Right renal cortex interstitium (tissue), 3 donors: ENCODE results near the gene PTPRD. TPM values are rescaled to one million over a fixed set of nuclear protein-coding genes. Genes with fewer than 3 reads are reported as not detected.

Experiments used
- DNase-seq, 3 donors: peaks; one replicate each; pipeline ENCODE4 v3.0.0-alpha.2; 2013; ENCODE audit warnings: low read depth in 3 of 3, low spot score in 2 of 3
- polyA plus RNA-seq, 3 donors: library from polyadenylated mRNA; unstranded; fragments of 120-200 nt; gene quantifications; one replicate each; pipeline ENCODE4 v1.2.1, GENCODE V29; 2013; ENCODE audit not compliant: insufficient read length in 3 of 3

The PTPRD gene
- polyA plus RNA-seq, 3 donors = 92.4 to 109 (median 101) TPM

DNA sequence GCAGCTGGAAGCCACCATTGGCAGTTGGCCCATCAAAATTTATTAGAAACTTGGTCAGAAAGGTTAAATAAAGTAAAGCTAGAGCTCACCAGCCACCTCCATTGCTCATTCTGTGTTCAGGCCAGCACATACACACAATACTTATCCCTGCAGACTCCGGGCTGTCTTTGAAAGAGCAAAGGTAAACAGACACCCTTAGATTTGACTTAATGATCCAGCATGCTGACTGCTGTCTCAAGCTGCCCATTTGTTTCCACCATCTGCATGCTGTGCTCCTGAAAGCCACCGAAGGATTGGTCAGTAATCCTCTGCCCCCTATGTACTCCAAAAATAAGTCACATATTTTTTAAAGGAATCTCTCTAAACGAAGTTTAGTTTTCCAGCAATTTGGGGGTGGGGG, 1753.4 kb downstream of the PTPRD start:
- no peak for DNase-seq

DNA sequence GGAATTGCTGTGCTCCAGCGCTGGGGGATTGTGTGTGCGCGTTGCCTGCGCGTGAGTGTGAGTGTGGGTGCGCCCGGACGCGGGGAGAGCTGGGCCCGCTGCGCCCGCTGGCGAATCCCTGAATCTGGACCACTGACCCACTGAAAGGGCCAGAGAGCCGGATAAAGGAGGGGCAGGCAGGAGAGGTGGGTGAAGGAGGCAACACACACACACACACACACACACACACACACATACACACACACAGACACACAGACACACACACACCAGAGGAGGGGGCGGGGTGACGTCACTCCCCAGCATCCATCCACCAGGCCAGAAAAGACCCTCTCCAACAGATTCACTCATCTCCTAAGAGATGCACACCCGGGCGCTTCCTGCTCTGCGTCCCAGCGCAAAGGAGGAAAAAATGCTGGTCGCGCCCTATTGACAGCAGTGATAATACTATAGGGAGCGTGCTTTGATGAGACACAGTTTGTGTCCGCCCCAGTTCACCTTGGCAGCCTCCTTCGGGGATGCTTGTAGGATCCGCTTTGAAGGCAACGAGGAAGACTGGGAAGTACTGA, 1754.1 kb downstream of the PTPRD start:
- DNase-seq = no peak

DNA sequence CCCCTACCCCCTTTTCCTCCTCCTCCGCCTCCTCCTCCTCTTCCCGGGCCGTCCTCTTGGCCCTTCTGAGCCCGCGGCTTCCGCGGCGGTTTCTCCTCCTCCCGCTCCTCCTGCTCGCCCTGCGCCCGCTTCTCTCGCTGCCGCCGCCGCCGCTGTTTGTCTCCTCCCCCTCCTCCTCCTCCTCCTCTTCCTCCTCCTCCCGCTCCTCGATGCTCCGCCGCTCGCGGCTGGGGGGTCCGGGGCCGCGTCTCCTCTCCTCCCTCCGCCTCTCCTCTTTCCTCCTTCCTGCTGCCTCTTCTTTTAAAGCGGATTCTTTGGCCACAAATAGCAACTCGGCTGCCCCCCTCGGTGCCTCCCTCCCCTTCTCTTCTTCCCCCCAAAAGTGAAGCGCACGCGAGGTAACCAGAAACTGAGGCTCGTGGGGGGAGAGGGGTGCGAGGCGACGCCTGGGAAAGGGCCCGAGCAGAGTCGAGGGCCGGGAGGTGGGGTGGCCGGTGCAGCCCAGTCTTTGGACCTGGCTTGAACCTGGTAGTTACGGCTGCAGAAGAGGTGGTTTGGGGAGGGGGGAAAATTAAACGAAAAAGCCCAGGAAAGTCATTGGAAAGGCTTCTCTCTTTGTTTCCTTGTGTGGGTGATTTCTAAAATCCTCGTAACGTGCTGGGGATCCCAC, 1754.7 kb downstream of the PTPRD start:
- DNase-seq = peak in 1 of 3 donors; percentile 57

DNA sequence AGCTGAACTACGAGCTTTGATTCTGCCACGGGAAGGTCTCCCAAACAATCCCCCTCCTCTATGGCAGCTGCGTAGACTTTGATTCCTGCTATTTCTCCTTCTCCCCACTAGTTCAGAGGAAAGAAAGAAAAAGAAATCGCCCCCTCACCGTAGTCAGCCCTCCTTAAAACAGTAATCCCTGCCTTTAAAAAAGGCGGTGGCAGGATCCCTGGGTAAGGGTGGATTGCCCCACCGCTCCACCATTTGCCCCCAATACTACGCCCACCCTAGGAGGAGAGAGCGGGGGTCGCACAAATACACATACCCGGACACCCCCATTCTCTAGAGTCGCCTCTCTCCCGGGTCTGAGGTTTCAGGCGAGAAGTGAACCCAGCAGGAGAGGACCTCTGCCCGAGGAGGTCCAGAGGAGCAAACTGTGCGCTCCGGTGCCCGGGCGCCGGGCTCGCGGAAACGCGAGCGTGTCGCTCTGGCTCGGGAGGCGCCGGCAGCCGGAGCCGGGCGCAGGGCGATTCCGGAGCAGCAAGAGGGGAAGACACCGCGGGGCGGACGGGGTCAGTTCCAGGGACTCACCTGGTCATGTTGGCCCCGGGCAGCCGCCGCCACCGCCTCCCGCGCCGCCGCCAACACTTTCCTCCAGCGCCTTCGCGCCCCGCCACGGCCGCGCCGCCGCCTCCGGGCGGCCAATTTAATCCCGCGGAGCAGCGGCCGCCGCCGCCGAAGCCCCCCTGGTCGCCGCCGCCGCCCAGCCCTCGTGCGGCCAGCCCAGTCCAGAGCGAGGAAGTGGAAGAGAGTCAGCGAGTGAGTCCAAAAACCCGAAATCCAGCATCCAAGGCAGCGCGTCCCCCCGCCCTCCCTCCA, 1755.5 kb downstream of the PTPRD start:
- DNase-seq = no peak

DNA sequence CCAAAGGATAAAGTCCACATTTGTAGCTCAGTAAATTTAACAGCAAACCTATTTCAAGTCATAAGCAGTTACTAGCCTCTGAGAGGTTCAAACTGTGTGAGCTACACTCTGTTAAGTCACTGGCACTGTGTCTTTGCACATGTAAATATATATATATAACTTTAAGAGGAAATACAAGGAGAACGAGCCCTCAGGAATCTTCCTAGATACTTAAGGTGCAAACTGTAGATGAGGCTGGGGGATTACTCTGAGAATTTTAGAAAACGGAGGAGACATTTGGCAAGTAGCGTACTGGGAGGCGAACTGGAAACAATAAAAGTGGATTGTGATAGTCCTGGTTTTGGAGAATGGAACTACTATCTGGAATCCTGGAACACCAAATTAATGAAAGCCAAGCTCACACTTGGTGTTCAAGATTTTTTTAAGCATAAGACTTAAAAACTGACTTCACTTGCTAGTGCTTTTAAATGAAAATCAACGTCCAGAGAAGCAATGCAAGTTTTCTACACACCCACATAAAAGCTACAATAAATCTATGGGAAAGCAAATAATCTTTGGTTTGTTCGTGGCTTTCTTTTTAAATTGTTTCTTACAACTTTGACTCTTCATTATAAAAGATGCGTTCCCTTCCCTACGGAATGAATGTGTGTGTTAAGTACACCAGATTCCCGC, 1756.3 kb downstream of the PTPRD start:
- no peak for DNase-seq

DNA sequence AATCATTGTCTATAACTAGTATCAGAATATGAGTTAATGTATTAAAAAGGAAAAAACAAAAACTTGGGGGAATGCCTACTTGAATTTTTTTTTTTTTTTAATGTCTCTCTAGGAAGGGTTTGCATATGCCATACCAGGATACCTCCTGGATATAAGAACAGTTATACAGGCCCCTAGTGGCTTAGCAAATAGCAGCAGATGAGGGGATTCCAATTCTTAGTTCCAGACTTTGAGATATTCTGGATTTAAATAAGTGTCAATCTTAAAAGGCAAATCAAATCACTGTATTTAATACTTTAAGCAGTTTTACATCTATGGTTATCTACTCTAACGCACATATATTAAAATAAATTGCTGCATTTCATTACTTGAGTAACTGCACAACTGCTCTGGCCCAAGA, 1757.8 kb downstream of the PTPRD start:
- DNase-seq = no peak

DNA sequence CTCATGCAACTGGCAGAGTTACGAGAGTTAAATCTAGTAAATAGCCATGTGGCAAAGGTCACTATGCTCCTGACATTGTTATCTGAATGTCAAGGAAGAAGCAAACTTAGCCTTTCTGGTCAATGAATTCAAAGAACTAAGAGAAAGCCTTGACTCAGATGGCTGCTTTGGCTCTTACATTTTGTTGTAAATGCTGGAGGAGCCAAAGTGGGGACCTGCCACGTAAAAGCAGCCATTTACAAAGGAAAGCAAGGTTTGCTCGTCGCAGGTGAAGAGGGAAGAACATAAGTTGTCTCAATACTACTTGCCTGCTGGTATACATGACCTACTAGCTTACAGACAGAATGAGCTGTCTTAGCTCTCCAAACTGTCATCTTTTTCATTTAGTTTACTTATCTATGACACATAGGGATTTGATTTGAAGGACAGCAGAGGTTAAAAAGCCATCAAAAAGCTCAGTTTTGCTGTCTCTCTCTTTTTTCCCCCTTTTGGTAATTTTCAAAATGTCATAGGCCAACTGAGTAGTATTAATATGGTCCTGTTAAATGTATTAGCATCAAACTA, 1760.4 kb downstream of the PTPRD start:
- no peak for DNase-seq

DNA sequence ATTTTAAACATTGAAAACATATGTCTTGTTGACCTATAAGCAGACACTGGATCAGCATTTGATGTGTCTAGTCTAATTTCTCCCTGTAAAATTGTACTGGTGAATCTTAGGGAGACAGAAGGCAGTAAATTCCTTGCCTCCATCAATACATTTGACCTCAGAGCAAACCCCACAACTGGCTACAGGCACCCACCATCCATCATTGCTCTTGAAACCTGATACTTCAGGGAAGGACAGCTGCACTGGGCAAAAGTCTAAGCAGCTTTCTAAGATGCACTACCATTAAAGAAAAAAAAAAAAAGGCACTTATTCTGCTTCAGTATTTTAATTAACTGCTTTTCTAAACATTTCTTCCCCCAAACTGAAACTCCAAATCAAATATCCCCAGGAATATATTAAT, 1761.9 kb downstream of the PTPRD start:
- no peak for DNase-seq

DNA sequence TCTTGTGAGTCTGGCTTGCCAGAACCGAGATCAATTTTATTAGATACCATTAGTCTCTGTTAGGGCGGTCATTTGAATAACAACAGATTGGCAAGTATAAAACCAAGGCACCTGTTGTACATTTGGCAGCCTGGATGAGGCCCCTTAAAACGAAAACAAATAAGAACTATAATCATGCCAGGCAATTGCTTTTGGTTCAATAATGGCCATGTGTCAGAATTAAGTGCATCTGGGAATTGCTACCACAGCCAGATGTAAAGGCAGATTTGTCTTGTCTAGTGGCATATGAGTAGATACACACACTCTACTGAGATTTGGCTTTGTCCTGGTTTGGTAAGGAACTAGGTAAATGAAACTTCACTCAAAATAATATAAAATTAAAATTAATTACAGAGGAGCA, 1767.0 kb downstream of the PTPRD start:
- DNase-seq = no peak

DNA sequence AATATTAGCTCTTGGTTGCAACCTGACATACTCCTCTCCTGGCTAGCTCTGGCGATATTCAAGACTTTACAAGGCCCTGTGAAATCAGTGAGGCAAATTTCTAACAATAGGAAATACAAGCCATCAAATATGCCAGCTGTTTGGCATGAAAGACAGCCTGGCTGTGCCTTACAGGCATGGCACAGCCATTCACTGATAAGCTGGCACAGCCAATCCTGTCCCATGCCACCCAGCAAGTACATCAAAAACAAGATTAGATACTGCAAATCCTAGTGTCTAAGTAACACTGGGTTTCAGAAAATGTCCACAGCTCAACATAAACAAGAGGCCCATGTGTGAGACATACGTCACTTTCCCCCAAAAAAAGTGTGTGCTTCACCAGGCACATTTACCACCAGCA, 1767.4 kb downstream of the PTPRD start:
- DNase-seq = no peak

DNA sequence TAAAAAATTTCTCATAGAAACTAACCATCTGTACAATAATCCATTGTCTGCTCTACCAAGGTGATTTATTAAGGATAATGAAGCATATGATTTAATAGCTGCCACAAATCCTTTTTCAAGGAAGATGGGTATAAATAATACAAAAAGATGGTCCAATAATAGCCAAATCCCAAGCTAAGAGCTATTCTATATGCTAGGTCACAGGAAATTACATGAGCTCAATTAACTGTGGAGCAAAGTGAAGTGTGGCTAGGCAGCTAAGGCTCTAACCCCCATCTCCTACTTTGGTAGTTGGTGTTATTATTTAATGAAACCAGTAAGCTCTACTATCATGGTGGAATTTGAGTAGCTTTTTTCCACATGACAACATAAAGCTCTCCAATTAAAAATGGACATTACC, 1768.3 kb downstream of the PTPRD start:
- no peak for DNase-seq

DNA sequence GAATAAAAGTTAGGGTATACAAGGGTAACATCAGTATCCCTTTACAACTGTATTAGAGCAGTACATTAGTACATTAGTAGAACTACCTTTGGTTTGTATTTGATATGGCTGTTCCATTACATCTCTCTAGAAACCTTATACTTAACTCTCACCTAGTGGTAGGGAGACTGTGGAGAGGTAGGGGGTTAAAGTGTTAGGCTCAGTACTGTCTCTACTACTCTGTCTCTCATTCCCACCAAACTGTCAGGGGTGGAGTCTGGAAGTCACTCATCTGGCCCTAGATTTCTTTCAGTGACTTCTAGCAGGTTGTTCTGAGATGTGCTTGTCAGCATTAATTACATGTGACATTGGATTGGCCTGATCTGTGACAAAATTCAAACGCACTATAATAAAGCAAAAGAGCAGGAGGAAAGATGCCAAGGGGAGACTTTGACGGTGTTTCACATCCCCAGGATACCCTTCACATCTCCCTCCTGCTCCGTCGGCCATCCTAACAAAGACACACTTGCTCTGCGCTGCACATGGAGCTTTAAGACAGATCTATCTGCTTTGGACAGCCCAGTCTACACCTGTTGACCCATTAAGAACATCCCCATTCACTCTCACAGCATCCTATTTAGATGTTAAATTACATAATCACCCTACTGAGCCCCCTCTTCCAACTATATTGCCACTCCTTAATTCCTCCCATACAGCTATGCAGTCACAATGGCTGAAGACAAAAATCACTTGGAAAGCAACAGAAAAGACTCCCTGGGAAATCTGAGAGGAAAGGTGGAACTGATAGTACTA, 1770.2 kb downstream of the PTPRD start:
- DNase-seq = no peak

DNA sequence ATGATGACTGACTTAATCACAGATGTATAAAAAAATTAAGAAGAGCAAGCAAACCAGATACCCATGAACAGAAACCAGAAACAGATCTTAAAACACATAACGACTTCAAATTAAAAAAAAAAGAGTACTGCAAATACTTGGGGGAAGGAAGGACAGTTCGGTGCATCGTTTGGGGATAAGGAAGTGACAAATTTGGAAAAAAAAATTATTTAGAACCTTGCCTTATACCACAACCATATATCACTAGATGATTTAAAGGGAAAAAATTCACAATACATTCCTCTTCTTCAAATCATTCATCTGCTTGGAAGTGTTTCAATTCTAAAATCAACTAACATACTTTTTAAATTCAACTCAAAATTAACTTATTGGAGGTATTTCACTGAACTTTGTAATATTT, 1774.7 kb downstream of the PTPRD start:
- DNase-seq = no peak

DNA sequence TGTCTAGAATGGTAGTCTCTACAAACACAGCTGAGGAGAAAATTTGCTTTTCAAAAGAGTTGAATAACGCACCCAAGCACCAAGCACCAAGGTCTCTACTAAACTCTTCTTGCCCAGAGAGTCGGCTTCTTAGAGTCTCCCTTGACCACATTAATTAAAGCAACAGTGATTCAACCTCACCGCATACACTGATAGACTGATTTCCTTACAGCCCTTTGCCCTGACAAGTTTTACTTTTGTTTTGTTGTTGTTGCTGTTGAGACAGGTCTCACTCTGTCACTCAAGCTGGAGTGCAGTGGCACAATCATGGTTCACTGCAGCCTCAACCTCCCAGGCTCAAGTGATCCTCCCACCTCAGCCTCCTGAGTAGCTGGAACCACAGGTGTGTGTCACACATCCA, 1777.5 kb downstream of the PTPRD start:
- DNase-seq = no peak

DNA sequence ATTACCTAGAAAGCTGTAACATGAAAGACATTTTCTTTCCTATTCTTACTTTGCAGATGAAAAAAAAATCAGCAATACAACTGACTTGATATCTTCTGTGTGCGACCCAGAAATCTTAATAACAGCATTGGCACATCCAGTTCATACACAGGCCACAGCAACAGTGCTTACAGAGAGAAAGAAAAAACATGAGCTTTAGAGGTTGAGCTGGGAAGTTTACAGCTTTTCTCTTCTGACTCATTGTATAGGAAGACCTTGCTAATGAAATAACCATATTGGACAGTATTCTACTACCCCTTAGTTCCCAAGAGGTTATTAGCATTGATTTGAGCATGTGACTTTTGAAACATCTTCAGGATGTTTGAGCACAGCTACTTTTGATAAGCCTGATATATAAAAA, 1779.8 kb downstream of the PTPRD start:
- no peak for DNase-seq

DNA sequence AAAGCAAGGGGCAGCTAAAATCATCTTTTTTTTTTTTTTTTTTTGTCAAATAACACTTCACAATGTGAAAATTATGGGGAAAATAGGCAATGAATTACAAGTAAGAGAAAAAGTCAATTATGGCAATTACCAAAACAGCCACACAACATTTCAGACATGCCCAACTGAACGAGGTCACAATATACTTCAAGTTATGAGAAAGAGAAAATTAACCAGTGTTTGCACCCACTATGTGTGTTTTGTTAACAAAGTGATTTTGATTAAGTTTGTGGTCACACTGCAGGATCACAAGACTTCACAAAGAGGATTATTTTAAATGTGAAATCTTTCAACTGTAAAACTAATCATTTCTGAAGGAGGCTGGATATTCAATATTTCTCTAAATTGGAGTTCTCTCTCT, 1780.4 kb downstream of the PTPRD start:
- no peak for DNase-seq

DNA sequence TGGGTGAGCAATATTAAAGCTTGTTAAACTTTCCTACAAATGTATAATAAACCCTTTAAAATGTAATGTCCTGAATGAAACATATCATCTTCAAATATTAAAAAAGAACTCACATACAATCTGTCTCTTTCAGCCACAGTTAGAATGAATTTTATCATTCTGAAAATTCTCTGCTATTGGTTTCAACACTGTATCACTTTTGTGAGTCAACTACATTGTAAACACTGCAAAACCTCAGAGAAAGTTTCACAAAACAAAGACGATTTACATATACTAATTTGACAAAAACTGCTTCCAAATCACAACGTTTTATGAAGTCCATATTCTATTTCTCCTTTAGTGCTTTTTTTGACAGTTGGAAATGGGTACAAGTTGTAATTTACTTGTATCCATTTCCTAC, 1781.2 kb downstream of the PTPRD start:
- no peak for DNase-seq

DNA sequence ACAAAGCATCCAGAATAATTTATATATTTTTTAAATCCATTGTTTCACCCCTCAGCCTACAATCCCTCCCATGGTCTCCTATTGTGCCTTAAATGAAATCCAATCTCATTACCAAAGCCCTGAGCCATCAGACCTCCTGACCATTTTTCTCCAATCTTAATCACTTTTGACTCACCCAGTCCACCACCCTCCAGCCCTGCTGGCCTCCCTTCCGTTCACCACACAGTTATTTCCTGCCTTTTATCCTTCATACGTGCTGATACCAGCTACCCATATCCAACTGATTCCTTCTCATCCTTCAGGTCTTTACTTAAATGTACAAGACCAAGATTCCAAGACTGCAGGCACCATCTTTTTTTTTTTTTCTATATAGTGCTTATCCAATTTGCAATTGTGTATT, 1786.5 kb downstream of the PTPRD start:
- DNase-seq = no peak

DNA sequence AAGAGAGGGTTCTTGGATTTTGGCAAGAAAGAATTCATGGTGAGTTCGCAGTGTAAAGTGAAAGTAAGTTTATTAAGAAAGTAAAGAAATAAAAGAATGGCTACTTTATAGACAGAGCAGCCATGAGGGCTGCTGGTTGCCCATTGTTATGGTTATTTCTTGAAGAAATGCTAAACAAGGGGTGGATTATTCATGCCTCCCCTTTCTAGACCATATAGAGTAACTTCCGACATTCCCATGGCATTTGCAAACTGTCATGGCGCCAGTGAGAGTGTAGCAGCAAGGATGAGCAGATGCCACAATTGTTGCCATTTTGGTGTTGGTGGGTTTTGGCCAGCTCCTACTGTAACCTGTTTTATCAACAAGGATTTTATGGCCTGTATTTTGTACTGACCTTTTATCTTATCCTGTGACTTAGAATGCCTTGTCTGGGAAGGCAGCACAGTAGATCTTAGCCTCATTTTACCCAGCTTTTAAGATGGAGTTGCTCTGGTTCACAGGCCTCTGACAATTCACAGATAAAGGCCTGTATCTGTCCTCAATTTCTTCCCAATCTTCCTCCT, 1787.1 kb downstream of the PTPRD start:
- DNase-seq = no peak
